T47D (cell line): ENCODE results near the gene PSMD9.
"Not testable (repeated sequence)": the region's sequence is repeated elsewhere in the genome, so short reads cannot be mapped to it uniquely, and the experiment has no call there.

Experiments
- DNase-seq, 2 experiments: peaks; one replicate each; pipeline versions ENCODE4 v3.0.0 to v3.0.0-alpha.2; 2011 to 2012; ENCODE audit warnings: low read depth in 1 of 2, low spot score in 1 of 2
- JUND ChIP-seq: IDR thresholded peaks from 2 replicates; pipeline ENCODE4 v1.6.1; 2012; ENCODE audit warnings: low read depth
- in situ Hi-C: cut with HindIII; loops from 2 replicates; pipeline ENCODE4 v1.10.0; 2016; ENCODE audit warnings: low sequenced_read_pairs, low pct_unique_long_range_greater_than_20kb

PSMD9 gene, protein sequence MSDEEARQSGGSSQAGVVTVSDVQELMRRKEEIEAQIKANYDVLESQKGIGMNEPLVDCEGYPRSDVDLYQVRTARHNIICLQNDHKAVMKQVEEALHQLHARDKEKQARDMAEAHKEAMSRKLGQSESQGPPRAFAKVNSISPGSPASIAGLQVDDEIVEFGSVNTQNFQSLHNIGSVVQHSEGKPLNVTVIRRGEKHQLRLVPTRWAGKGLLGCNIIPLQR

DNA sequence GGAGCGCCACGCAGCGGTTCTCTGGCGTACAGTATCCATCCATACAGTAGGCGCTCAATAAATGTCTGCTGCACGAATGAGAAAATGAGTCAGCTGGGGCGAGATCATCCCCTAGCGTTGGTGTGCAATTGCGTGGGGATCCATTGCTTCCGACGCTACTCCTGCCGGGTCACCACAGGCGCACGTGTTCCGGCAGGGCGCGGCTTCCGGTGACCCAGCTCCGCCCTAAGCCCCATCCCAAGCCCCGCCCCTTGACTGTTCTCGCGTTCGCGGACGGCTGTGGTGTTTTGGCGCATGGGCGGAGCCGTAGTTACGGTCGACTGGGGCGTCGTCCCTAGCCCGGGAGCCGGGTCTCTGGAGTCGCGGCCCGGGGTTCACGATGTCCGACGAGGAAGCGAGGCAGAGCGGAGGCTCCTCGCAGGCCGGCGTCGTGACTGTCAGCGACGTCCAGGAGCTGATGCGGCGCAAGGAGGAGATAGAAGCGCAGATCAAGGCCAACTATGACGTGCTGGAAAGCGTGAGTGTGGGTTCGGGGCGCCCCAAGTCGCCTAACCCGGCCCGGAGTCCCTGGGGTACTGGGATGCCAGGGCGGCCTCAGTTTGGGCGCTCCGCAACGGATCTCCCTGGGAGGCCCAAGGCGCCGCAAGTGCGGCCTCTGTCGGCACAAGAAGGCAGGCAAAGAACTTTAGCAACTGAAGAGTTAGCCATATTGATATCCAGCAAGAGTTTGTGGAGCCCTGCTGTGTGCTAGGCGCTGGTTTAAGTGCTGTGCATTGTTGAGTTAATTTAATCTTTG, at the start of gene PSMD9:
Gene PSMD9, plus strand, starts transcription at position 313 of the 796 bp plus-strand sequence. Its CDS starts 67 bp downstream, at position 380.
- in situ Hi-C loops = no loop called here
- DNase-seq = peak; percentile 95 to 99
- TF ChIP-seq JUND = no peak

DNA sequence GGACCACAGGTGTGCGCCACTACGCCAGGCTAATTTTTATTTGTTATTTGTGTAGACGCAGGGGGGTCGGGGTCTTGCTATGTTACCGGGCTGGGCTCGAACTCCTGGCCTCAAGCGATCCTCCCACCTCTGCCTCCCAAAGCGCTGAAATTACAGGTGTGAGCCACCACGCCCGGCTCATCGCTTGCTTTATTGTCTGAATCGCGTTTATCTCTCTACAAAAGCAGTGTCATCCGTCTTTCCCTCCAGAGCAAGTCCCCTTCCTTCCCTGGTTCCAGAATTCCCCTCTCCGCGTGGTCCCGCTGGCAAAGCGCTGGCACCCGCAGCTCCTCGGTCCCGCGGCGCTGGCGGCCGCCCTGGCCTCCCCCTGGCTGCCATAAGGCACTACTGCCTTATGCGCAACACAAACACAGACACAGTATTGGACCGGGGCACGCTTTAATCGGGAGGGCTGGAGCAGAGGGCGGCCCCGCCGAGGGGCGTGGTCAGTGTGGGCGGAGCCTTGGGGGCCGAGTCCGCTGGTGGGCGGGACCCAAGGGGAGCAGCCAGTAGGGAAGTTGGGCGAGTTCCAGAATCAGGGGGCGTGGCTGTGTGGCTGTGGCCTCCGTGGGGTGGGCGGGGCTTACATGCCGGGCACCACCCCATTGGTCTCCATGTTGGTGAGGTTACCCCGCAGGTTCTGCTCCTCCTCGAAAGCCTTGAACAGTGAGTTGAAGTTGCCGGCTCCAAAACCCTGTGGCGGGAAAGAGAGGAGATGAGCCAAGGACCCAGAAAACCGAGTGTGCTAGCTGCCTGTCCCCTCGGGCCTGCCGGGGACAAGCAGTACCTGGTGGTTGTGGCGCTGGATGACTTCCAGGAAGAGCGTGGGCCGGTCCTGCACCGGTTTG, 49.2 kb upstream of the PSMD9 start:
- in situ Hi-C loops = no loop called here
- TF ChIP-seq JUND = no peak
- peak; percentile 93 to 99 for DNase-seq

GRCh38 chr12:121839993-121840761, 48.4 kb upstream of the PSMD9 start:
- TF ChIP-seq JUND = no peak
- peak in 1 of 2 experiments; percentile 31 for DNase-seq
- in situ Hi-C loops = no loop called here

- no peak for DNase-seq
- in situ Hi-C loops = no loop called here
- TF ChIP-seq JUND = no peak
Observed at GRCh38 chr12:121843236-121843982, 45.2 kb upstream of the PSMD9 start.

DNA sequence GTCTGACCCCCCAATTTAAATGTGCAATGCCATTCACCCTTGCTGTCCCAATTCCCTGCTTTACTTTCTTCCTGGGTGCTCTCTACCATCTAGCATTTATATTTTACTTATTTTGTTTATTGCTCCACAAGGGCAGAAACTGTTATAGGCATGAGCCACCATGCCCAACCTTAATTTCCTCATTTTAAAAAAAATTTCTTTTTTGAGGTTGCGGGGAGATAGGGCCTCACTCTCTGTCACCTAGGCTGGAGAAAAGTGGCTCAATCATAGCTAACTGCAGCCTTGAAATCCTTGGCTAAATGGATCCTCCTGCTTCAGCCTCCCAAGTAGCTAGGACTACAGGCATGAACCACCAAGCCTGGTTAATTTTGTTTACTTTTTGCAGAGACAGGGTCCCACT, 42.9 kb upstream of the PSMD9 start:
- in situ Hi-C loops = no loop called here
- no peak for DNase-seq
- no peak for TF ChIP-seq JUND

GRCh38 chr12:121849211-121849610, 39.4 kb upstream of the PSMD9 start:
- no peak for TF ChIP-seq JUND
- no peak for DNase-seq
- in situ Hi-C loops = no loop called here

DNA sequence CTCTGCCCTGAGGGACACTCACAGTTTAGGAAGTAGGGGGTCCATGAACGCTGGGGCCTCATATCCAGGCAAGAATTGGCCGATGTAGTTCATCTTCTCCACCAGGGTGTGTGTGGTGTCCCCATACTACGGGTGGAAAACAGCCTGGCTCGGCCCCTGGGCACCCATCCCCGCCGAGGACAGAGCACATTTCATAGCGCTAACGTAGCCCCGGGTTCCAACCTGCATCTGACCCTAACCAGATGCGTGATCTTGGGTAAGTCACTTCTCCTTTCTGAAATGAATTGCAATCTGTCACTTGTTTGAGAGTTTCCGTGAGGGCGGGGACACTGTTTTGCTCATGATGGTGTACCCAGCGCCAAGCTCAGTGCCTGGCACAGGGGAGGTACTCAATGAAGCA, 38.9 kb upstream of the PSMD9 start:
- no peak for TF ChIP-seq JUND
- no peak for DNase-seq
- in situ Hi-C loops = no loop called here

DNA sequence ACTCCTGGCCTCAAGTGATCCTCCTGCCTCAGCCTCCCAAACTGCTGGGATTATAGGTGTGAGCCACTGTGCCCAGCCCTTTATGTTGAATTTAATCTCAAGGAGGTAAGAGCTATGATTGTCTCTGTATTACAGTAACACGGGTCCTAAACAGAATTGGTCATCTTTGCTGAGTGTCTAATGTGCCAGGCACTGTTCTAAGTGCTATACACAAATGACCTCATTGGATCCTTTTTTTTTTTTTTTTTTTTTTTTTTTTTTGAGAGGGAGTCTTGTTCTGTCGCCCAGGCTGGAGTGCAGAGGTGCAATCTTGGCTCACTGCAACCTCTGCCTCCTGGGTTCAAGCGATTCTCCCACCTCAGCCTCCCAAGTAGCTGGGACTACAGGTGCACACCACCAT, 36.2 kb upstream of the PSMD9 start:
- in situ Hi-C loops, DNase-seq: not testable (repeated sequence)

- in situ Hi-C loops = no loop called here
- TF ChIP-seq JUND = no peak
- no peak for DNase-seq
Observed at GRCh38 chr12:121857322-121858246, 31.0 kb upstream of the PSMD9 start.

GRCh38 chr12:121858318-121858661, 30.3 kb upstream of the PSMD9 start:
- DNase-seq = no peak
- in situ Hi-C loops = no loop called here
- TF ChIP-seq JUND = no peak
